Measurements from ENCODE around the gene LAMP2.

The LAMP2 gene

DNA sequence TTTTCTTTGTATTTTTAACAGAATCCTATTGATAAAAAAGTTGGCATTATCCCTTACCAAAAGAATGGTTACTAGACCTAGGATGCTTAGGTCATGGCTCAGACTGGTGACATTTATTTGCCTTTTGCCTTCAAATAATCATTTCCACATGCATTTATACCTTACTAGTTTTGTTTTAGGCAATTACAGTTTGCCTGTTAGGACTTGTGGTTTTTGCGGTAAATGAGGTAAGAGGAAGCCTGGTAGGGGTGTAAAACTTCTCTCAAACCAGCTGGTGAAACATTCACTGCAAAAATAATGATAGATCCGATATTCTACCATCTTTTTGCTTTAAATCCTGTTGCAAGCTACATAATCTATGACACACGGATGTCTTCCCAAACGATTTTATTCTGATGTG, 12.1 kb downstream of the LAMP2 start:
- no peak for DNase-seq (ENCODE audit: low read depth)

DNA sequence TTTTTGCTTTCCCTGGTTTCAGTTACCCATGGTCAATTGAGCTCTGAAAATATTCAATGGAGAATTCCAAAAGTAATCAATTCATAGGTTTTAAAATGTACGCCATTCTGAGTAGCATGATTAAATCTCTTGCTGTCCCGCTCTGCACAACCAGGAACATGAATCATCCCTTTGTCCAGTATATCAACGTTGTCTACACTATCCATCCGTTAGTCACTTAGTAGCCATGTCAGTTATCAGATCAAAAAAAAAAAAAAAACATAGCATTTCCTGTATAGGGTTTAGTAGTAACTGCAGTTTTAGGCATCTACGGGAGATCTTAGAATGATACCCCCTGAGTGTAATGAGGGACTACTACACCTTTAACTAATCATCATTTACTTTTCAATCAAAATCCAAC, 15.1 kb downstream of the LAMP2 start:
- DNase-seq (ENCODE audit: low read depth), result no peak

DNA sequence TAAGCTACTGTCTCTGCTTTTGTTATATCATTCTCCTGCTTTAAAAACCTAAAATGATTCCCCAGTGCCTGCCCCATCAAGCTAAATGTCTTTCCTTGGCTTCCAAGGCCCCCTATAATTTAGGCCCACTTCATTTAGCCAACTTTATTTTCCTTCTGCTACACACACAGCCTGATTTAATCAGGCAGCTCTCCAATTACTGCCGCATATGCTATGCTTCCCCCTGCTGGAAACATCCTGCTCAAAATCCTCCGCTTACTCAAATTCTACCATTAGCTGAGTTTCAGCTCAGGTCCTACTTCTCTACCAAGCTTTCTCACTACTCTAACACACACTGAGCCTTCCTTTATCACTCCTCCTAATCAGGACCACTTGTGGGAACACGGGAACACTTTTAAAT, 17.0 kb downstream of the LAMP2 start:
- DNase-seq (ENCODE audit: low read depth), result no peak

DNA sequence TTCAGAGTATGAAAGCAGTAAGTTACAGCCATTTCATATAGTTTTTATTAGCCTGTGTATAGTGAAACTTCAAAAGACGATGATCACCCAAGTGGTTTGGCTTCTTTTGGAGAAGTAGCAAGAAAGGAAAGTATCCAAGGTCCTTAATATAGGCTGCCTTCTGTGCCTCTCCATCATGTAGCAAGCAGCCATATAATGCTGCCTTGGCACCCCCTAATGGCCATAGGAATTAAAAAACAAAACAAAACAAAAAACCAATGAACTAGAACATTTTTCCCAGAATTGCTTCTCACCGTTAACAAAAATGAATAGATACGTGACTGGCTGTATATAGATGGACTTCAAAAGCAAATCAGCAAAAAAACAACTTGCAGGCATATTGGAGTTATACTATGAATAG, 18.9 kb downstream of the LAMP2 start:
- no peak for DNase-seq (ENCODE audit: low read depth)

DNA sequence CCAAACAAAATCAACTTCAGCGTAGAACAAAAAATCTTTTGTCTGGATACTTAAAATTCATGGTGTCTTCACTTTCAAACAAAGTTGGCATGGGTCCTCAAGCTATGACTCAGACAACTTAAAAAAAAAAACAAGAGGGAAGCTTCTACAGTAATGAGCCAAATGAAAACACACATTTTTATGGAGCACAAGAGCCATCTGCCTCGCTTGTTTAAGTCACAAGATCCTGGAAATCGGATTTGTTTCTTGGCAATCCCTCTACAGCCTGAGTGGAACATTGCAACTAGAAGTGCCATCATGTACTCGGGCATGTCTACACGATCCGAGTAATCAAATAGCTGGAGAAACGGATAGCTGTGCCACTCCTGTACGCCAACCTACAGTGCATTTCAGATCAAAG, 22.6 kb downstream of the LAMP2 start:
- DNase-seq (ENCODE audit: low read depth), result no peak

DNA sequence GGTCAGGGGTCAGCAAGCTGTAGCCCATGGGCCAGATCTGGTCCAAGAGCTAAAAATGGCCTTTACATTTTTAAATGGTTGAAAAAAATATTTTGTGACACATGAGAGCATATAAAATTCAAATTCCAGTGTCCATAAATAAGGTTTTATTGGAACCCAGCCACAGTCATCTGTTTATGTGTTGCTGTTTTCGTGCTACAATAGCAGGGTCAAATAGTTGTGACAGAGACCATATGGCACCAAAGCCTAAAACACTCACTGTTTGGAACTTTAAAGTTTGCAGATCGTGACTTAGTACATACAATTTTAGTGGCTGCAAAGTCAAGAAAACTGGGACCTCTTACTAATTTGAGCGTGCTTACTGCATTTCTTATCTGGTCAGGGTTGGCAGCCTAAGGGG, 29.2 kb downstream of the LAMP2 start:
- no peak for DNase-seq (ENCODE audit: low read depth)

DNA sequence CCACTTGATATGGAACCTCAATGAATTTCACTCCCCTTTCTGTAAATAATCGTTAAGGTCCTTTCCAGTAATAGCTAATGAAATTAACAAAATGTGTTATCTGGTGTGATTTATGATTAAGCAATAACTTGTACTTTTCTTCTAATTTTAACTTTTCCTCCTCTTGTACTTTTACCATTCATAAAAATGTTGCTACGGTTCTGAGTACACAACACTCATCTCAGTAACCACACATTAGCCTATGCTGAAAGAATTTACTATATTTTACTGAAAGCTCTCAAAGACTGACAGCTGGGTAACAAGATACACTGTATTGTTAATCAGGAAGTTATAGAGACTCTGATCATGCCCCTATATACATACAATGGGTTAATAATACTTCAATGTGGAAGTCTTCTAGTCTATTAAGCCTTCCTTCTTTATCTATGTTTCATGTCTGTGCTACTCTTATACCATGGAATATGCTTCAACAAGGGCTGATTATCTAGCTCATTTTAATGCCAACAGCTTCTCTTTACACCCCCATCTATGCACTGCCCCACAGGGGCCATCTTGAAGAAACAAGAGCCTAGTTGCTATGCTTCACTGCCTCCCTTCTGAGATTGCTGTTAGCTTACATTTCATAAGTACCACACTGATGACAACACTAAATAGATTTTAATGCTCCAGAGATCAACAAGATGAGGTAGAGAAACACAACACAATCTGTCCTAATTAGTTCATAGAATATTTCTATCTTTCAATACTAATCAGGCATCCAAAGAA, 39.1 kb downstream of the LAMP2 start:
- no peak for DNase-seq (ENCODE audit: low read depth)

DNA sequence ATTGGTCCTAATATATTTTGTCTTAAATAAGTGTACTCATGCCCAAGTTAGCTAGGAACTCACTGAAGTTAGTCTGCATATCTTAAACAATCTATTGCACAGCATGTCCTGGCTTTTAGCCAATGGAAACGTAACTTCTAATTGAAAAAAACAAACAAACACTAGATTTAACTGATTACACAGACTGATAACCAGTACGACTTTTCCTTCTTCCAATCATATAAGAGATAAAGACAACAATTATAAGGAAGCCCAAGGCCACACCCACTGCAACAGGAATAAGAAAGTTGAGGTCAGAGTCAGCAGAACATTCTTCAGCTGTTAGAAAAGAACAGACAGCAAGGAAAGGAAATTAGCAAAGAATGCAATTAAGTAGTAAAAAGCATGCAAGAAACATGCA, 40.8 kb downstream of the LAMP2 start:
- DNase-seq (ENCODE audit: low read depth), result no peak

DNA sequence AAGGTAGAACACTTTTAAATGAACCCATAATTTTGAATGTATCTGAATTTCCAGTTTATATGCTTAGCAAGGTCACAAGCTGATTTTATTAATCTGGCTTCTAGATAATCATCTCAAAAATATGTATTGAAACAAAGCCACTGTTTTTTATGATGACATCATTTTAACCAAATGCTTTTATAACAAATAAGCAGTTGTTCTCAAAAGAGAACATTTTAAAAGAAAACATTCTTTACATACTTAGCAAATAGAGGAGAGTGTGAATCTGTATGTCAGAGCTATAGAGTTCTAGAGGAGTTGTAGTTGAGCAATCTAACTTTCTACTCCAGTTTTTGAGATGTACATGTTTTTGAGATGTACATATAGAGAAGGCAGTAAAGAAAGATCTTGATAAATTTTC, 42.5 kb downstream of the LAMP2 start:
- no peak for DNase-seq (ENCODE audit: low read depth)

DNA sequence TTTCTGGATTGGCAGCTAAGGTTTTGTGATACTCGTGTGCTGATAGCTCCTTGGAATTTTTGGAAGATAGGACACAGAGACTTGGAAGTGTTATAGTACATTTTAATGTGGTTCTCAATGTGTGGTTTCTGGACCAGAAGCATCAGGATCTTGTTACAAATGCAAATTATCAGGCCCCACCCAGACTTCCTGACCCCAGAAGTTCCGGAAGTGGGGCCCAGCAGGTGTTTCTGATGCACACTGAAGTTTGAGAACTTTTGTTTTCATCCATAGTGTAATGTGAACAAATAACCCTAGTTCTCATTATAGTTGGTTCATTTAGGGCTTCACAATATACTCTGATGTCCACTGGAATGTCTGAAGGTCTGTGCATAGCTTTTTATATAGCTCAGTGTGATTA, 49.6 kb downstream of the LAMP2 start:
- no peak for DNase-seq (ENCODE audit: low read depth)

DNA sequence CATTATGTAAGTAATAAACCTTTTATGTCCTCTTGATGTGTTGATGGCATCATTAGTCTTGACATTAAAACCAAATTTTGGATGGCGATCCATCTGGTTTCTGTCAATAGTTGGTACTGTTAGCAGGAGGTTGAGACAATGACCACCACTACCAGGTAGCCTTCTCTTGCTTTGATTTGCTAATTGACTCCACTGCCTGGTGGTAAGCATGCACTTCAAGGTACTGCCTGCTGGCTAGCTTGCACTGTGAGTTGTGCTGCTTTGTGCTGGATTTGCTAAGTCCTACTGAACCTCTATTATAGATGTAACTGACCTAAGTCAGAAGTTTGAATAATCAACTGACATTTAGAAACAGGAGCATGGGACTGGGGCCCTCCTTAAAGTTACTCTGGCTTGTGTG, 60.9 kb downstream of the LAMP2 start:
- no peak for DNase-seq (ENCODE audit: low read depth)

DNA sequence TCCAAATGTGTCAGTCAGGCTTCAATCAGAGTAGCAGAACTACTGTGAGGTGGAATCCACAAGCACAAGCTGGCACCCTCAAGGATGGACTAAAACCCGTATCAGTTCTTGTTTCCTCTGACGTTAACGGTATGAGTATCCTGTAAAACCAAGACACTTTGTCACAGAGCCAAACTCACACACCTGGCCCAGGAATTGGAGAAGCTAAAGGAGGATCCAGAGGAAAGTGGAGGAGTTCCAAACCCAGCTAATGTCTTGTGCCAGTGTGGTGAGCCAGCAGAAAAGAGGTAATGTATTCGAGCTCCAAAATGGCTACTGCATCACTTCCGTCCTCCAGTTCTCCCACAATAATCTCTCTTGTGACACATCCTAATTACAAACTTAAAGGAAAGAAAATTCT, 62.5 kb downstream of the LAMP2 start:
- no peak for DNase-seq (ENCODE audit: low read depth)

DNA sequence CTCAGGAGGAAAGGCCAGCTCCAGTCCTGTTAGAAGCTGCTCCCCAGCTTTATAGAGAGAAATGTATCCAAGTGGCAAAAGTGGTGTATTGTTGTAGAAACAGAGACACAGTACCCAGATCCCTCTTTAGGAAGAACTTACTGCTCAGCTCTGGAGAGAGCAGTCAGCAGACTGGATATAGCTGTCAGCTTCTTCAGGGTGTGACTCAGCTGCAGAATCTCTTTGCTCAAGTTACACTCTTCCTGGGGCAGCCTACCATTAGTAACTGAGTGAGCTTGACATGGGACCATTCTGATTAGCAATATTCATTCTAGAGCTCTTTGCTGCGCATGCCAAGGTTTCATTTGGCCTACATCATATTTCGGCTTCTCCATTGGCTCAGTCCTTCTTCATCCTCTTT, 66.7 kb downstream of the LAMP2 start:
- no peak for DNase-seq (ENCODE audit: low read depth)

DNA sequence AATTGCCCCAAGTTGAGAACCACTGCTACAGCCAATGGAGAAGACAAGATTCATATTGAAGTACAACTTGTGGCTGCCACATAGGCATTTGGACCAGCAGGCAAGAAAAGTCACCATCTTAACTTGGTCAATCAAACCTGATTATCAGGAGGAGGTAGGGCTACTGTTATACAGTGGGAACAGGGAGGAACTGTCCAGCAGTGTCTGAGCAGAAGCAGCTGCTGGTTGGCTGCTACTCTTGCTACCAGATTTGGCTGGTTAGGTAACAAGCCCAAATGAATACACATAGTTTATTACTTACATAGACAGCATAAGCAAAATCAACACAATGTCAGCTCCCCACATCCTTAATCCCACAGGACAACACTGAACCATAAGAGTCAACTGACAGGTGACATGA, 67.8 kb downstream of the LAMP2 start:
- DNase-seq (ENCODE audit: low read depth), result no peak

DNA sequence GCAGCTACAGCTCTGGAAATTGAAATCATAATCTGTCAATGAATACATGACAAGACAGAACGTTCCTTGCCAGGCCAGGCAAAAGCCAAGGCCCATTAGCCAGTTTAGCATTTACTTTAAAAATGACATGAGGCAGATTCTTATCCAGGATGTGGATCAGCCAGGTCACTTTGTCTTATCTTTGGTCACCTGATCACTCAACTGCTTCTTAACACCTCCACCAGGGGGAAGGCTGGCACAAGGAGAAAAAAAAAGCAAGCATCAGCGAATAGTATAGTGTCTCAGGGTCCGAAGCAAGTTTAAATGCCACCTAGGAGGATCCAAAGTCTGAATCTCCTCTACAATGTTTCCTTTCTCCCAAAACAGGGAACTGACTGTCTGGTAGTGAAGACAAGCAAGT, 88.4 kb downstream of the LAMP2 start:
- DNase-seq (ENCODE audit: low read depth), result peak; percentile 4

DNA sequence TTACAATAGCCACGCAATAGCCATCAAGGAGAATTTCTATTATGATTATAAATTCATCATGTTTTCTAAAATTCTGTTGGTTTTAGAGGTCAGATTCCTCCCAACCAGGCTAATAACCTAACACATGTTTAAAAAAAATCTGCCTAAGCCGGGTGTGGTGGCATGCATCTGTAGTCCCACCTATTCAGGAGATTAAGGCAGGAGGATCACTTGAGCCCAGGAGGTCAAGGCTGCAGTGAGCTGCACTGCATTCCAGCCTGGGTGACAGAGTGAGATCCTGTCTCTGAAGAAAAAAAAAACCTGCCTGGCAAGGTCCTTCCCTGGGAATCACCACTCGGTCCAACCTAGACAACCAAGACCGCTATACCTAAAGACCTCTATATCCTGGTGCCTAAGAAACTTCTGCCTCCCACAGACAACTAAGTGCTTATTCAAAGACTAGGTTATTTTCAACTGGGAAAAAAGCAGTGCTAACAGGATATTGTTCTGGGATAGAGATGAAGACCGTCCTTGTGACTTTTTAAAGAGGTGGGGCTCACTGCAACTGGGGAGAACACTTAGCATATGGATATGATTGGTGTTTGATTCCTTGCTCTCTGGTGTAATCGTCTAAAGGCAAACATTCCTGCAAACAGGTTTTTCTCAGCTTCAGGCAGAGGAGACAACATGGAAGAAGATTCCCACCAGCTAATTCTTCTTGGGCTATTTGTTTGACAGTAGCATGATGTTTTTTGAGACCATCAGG, 89.0 kb downstream of the LAMP2 start:
- DNase-seq (ENCODE audit: low read depth), result no peak

DNA sequence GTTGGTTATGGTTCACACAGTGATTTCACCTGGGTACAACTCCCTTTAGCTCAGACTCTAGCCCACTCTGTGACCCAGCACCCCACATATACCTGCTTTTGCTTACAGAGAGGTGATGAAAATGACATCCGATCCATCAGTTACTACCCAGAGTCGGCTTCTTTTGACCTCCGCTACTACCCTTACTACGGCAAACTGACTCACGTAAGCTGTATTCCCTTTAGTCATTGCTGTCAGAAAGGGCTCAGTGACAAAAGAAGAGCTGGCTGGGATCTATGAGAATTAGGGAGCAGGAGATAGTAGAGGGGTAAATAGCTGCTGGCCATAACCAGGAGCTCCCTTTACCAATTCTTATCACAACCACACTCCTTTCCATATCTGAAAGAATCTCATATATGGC, 90.5 kb downstream of the LAMP2 start:
- DNase-seq (ENCODE audit: low read depth), result no peak
